SK-N-SH treated with all-trans-retinoic acid at 6 μM for 48 hours (cell line): ENCODE results near the gene CRYBG3.

Experiments used
- ATAC-seq: fragments of 200-7000 bp; cut with Tn5 transposase; 3 replicates; pipeline ENCODE4 v1.9.1; 2020; ENCODE audit warnings: mild to moderate bottlenecking, moderate library complexity
- ARNTL ChIP-seq: fragments of 450-650 bp; formaldehyde crosslinking; IDR thresholded peaks from 2 replicates; pipeline ENCODE4 v1.5.0; 2020; ENCODE audit warnings: low read depth, mild to moderate bottlenecking, moderate library complexity, borderline replicate concordance
- BACH2 ChIP-seq: fragments of 250-450 bp; sonication (Bioruptor Pico); IDR thresholded peaks from 2 replicates; pipeline ENCODE4 v1.9.0; 2021; ENCODE audit warnings: mild to moderate bottlenecking, borderline replicate concordance
- CSDC2 ChIP-seq: fragments of 250-450 bp; sonication (Bioruptor Pico); IDR thresholded peaks from 2 replicates; pipeline ENCODE4 v1.5.0; 2020; ENCODE audit warnings: mild to moderate bottlenecking, moderate library complexity
- ESRRG ChIP-seq: fragments of 250-450 bp; sonication (Bioruptor Pico); IDR thresholded peaks from 2 replicates; pipeline ENCODE4 v1.6.1; 2021; ENCODE audit warnings: mild to moderate bottlenecking
- ISL1 ChIP-seq: fragments of 250-450 bp; sonication (Bioruptor Pico); IDR thresholded peaks from 2 replicates; pipeline ENCODE4 v2.1.2; 2022; ENCODE audit warnings: mild to moderate bottlenecking, moderate library complexity
- OSR1 ChIP-seq: fragments of 250-450 bp; sonication (Bioruptor Pico); IDR thresholded peaks from 2 replicates; pipeline ENCODE4 v1.8.0; 2022; ENCODE audit warnings: moderate library complexity, mild to moderate bottlenecking, inconsistent platforms
- PPARA ChIP-seq: fragments of 250-450 bp; sonication (Bioruptor Pico); IDR thresholded peaks from 2 replicates; pipeline ENCODE4 v1.5.0; 2020; ENCODE audit warnings: mild to moderate bottlenecking, borderline replicate concordance
- TOX ChIP-seq: fragments of 250-450 bp; sonication (Bioruptor Pico); IDR thresholded peaks from 2 replicates; pipeline ENCODE4 v1.8.0; 2021; ENCODE audit warnings: mild to moderate bottlenecking, moderate library complexity, borderline replicate concordance
- ZC3H10 ChIP-seq: fragments of 250-450 bp; sonication (Bioruptor Pico); IDR thresholded peaks from 2 replicates; pipeline ENCODE4 v1.5.1; 2021; ENCODE audit warnings: mild to moderate bottlenecking, moderate library complexity
- ZFP3 ChIP-seq: fragments of 250-450 bp; sonication (Bioruptor Pico); IDR thresholded peaks from 2 replicates; pipeline ENCODE4 v1.5.0; 2020; ENCODE audit warnings: mild to moderate bottlenecking, moderate library complexity
- ZNF565 ChIP-seq: fragments of 450-650 bp; formaldehyde crosslinking; conservative IDR thresholded peaks from 2 replicates; pipeline ENCODE4 v1.5.0; 2020; ENCODE audit warnings: low read depth, mild to moderate bottlenecking, moderate library complexity
- ZNF8 ChIP-seq: fragments of 450-650 bp; formaldehyde crosslinking; IDR thresholded peaks from 2 replicates; pipeline ENCODE4 v1.5.0; 2020; ENCODE audit warnings: mild to moderate bottlenecking, moderate library complexity
- TF ChIP-seq, protein P1 (sequence below): fragments of 250-450 bp; sonication (Bioruptor Pico); IDR thresholded peaks from 2 replicates; pipeline ENCODE4 v1.8.0; 2021; ENCODE audit warnings: low read depth, mild to moderate bottlenecking, moderate library complexity, borderline replicate concordance
- TF ChIP-seq, protein P2 (sequence below): fragments of 250-450 bp; sonication (Bioruptor Pico); IDR thresholded peaks from 2 replicates; pipeline ENCODE4 v1.5.1; 2021; ENCODE audit warnings: mild to moderate bottlenecking, moderate library complexity
- TF ChIP-seq, protein P3 (sequence below): fragments of 250-450 bp; sonication (Bioruptor Pico); IDR thresholded peaks from 2 replicates; pipeline ENCODE4 v1.5.1; 2020; ENCODE audit warnings: low read depth, mild to moderate bottlenecking, moderate library complexity
- TF ChIP-seq, protein P4 (sequence below): fragments of 250-450 bp; sonication (Bioruptor Pico); IDR thresholded peaks from 2 replicates; pipeline ENCODE4 v1.8.0; 2020; ENCODE audit warnings: mild to moderate bottlenecking, moderate library complexity, borderline replicate concordance

Gene CRYBG3

DNA sequence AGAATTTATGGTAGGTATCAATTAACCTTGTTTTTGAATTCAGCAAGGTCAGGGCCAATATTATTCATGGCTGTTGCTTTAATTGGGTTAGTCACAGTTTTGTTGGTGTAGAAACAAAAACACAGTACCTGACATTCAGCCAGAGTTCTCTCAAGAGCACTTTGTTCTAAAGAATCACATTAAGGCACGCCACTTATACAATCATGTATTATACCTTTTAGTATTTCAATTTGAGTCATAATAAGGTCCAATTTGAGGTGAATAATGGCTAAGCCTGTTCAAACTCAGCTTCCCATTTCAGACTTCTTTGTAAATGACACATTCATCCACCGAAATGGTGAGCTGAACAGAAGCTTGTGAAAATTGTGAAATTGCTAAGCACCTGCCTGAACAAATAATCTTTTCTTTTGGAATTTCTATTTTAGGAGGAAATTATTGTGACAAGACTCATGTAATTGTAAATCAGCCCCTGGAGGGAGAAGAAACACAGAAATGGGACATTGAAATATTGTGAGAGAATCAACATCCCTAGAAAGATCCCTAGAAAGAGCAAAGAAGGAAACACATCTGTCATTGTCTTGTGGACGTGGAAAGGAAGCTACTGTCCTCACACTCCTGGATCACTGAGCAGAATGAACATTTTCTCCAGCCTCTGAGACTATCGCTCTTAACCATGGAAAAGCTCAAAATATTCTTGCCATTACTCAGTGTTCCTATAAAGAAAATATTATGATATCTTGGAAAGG lies 121.2 kb downstream of the CRYBG3 start (continued):
- TF ChIP-seq ESRRG (CRISPR knock-in tag) = no peak

DNA sequence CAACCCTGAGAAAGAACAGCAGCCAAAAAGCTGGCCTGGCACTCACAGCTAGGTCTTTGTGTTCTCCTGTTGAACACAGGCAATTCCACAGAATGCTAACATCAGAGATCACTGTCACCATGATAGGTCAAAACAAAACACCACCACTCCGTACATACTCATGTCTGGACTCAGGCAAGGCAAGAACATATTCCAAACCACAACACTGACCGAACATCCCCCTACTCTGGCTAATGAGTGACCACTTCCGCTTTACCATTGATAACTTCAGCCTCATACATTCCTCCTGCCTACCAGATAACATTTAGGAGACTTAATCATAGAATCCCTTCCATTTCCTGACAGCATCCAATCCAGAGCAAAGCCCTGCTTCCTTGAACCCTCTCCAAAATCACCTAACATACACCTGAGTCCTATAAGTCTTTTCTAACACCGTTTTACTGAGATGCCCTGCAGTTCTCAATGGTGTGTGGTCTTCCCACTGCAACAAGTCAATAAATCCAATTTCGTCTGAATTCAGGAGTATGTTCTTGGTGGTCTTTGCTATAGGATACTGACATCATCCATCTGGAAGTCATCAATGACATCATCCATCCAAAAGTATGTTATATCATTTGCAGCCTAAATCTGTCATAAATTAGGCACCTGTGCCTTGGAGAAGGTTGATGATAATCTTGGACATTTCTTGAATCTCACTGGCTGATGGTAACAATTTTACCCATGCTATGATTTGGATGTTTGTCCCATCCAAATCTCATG lies 126.7 kb downstream of the CRYBG3 start:
- TF ChIP-seq, protein P1, sequence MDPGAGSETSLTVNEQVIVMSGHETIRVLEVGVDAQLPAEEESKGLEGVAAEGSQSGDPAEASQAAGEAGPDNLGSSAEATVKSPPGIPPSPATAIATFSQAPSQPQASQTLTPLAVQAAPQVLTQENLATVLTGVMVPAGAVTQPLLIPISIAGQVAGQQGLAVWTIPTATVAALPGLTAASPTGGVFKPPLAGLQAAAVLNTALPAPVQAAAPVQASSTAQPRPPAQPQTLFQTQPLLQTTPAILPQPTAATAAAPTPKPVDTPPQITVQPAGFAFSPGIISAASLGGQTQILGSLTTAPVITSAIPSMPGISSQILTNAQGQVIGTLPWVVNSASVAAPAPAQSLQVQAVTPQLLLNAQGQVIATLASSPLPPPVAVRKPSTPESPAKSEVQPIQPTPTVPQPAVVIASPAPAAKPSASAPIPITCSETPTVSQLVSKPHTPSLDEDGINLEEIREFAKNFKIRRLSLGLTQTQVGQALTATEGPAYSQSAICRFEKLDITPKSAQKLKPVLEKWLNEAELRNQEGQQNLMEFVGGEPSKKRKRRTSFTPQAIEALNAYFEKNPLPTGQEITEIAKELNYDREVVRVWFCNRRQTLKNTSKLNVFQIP = no peak
- TF ChIP-seq, protein P2, sequence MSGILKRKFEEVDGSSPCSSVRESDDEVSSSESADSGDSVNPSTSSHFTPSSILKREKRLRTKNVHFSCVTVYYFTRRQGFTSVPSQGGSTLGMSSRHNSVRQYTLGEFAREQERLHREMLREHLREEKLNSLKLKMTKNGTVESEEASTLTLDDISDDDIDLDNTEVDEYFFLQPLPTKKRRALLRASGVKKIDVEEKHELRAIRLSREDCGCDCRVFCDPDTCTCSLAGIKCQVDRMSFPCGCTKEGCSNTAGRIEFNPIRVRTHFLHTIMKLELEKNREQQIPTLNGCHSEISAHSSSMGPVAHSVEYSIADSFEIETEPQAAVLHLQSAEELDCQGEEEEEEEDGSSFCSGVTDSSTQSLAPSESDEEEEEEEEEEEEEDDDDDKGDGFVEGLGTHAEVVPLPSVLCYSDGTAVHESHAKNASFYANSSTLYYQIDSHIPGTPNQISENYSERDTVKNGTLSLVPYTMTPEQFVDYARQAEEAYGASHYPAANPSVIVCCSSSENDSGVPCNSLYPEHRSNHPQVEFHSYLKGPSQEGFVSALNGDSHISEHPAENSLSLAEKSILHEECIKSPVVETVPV = no peak
- no peak for TF ChIP-seq ZFP3 (CRISPR knock-in tag)
- TF ChIP-seq OSR1 = no peak
- TF ChIP-seq CSDC2 (CRISPR knock-in tag) = no peak
- no peak for TF ChIP-seq ZNF565 (CRISPR knock-in tag)
- no peak for TF ChIP-seq BACH2
- ATAC-seq = no peak

DNA sequence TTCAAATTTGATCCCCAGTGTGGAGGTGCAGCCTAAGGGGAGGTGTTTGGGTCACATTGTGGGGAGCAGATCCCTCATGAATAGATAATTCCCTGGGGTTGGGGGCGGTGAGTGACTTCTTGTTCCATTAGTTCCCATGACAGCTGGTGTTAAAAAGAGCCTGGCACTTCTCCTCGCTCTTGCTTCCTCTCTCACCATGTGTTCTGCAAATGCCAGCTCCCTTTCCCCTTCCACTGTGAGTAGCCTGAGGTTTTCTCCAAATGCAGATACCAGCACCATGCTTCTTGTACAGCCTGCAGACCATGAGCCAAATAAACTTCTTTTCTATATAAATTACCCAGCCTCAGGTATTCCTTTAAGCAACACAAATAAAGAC lies 127.3 kb downstream of the CRYBG3 start:
- no peak for ATAC-seq
- TF ChIP-seq ESRRG (CRISPR knock-in tag) = no peak
- TF ChIP-seq TOX = no peak
- no peak for TF ChIP-seq ZNF565 (CRISPR knock-in tag)
- TF ChIP-seq, protein P2 = no peak
- no peak for TF ChIP-seq ZFP3 (CRISPR knock-in tag)
- TF ChIP-seq, all 23 proteins: peak for 0

DNA sequence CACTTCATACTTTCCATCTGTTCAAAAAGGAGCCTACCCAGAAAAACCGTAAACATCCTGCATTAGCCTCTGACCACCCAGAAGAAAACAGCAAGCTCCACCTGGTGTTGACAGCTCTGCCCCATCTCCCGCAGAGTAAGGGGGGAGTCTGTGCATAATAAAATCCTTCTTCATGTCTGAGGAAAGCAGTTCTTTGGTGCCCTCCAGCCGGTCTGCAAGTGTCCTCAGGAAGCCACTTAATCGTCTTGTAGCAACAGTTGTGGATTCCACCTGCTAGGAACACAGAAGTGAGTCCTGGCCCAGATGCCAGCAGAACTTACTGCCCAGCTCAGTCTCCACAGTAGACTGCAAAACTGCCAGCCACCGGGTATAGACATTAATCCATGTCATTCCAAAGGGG lies 127.9 kb downstream of the CRYBG3 start:
- no peak for ATAC-seq
- TF ChIP-seq, protein P2 = no peak
- TF ChIP-seq ZNF8 (CRISPR knock-in tag) = no peak
- TF ChIP-seq, all 23 proteins: peak for 0

DNA sequence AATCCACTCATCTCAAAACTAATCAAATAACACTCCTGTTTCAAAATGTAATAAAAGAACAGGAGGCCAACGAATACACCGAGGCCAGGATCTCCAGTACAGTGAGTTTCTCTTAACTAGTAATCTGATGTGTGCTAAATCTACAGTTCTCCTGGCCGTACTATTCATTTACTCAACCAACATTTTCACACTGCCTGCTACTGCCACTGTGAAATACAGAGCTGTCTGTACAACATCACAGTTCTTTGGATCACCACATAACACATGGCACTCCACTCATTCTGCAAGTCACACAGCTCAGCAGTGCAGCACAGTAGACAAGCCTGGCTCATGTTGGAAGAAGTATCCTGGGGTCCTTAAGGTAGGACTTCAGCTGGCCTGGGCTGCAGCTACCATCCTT lies 128.5 kb downstream of the CRYBG3 start:
- TF ChIP-seq ZFP3 (CRISPR knock-in tag) (no peak), ZC3H10 (CRISPR knock-in tag) (no peak)
- TF ChIP-seq, protein P3, sequence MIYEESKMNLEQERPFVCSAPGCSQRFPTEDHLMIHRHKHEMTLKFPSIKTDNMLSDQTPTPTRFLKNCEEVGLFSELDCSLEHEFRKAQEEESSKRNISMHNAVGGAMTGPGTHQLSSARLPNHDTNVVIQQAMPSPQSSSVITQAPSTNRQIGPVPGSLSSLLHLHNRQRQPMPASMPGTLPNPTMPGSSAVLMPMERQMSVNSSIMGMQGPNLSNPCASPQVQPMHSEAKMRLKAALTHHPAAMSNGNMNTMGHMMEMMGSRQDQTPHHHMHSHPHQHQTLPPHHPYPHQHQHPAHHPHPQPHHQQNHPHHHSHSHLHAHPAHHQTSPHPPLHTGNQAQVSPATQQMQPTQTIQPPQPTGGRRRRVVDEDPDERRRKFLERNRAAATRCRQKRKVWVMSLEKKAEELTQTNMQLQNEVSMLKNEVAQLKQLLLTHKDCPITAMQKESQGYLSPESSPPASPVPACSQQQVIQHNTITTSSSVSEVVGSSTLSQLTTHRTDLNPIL = no peak
- ATAC-seq = no peak

DNA sequence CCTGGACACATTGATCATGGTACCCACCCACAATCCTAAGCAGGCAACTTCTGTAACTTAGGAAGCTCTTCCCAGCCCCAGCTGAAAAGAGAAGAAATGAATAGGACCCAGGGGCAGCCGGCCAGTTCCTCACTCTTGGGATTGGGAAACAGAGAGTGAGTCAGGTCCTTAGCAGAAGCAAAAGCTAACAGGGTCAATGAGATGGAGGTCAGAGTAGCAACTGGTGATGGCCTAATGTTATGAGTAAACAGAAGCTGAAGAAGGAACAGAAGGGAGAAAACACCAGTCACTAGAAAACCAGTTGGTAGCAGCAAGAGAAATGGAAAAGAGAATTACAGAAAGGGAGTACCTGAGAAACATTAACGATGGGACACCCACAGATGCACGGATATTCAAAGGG lies 130.5 kb downstream of the CRYBG3 start:
- ATAC-seq = no peak
- TF ChIP-seq ZFP3 (CRISPR knock-in tag) = no peak
- no peak for TF ChIP-seq PPARA (CRISPR knock-in tag)
- TF ChIP-seq, protein P4, sequence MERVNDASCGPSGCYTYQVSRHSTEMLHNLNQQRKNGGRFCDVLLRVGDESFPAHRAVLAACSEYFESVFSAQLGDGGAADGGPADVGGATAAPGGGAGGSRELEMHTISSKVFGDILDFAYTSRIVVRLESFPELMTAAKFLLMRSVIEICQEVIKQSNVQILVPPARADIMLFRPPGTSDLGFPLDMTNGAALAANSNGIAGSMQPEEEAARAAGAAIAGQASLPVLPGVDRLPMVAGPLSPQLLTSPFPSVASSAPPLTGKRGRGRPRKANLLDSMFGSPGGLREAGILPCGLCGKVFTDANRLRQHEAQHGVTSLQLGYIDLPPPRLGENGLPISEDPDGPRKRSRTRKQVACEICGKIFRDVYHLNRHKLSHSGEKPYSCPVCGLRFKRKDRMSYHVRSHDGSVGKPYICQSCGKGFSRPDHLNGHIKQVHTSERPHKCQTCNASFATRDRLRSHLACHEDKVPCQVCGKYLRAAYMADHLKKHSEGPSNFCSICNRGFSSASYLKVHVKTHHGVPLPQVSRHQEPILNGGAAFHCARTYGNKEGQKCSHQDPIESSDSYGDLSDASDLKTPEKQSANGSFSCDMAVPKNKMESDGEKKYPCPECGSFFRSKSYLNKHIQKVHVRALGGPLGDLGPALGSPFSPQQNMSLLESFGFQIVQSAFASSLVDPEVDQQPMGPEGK (CRISPR knock-in tag) = no peak
- TF ChIP-seq, protein P2 = no peak
- no peak for TF ChIP-seq ZC3H10 (CRISPR knock-in tag)
- no peak for TF ChIP-seq ARNTL (CRISPR knock-in tag)
- TF ChIP-seq ISL1 = no peak
- no peak for TF ChIP-seq ZNF565 (CRISPR knock-in tag)
- no peak for TF ChIP-seq OSR1
- TF ChIP-seq CSDC2 (CRISPR knock-in tag) = no peak
